Gastroesophageal sphincter (tissue), 3 donors: ENCODE measurements around the gene C17orf58.
"Not testable (repeated sequence)": the region's sequence is repeated elsewhere in the genome, so short reads cannot be mapped to it uniquely, and the experiment has no call there.

ENCODE experiments used
- CTCF ChIP-seq, 4 experiments: fragments of 200-600 bp in 2 of 4; fragments of 450-650 bp in 2 of 4; sonication (generic) in 1 of 4; IDR thresholded peaks; one replicate each; pipeline ENCODE4 v1.5.1; 2017 to 2019; ENCODE audit warnings: antibody characterized with exemption in 4 of 4, mild to moderate bottlenecking in 2 of 4, moderate library complexity in 2 of 4
- POLR2A ChIP-seq, 2 donors: fragments of 450-650 bp; IDR thresholded peaks; one replicate each; pipeline ENCODE4 v1.6.1; 2017; ENCODE audit warnings: antibody characterized with exemption in 2 of 2, mild to moderate bottlenecking in 2 of 2, moderate library complexity in 1 of 2
- POLR2AphosphoS5 ChIP-seq: sonication (generic); formaldehyde crosslinking; IDR thresholded peaks from one replicate; pipeline ENCODE4 v1.6.1; 2017; ENCODE audit warnings: antibody characterized with exemption

- not testable (repeated sequence) for TF ChIP-seq POLR2A (IDR thresholded peaks at IDR 0.05); CTCF (IDR thresholded peaks at IDR 0.05); POLR2AphosphoS5
Observed at GRCh38 chr17:67996301-67997171, at the start of gene C17orf58.
